MM.1S (cell line): ENCODE measurements around the gene GBF1.

Experiments used
- DNase-seq: peaks from one replicate; pipeline ENCODE4 v3.0.0-alpha.2; 2015
- H2AFZ ChIP-seq: fragments of 300-600 bp; sonication (generic); 2 replicates; pipeline ENCODE4 v1.6.0; 2016; ENCODE audit warnings: antibody characterized with exemption, low read length
- H3F3A ChIP-seq: fragments of 300-600 bp; sonication (generic); 2 replicates; pipeline ENCODE4 v1.6.1; 2016; ENCODE audit warnings: mild to moderate bottlenecking, antibody characterized with exemption, low read length, moderate library complexity, mixed read lengths; ENCODE audit not compliant: insufficient read depth
- H3K27ac ChIP-seq: fragments of 300-600 bp; sonication (generic); 2 replicates; pipeline ENCODE4 v1.5.1; 2016; ENCODE audit warnings: mild to moderate bottlenecking, low read length
- H3K27me3 ChIP-seq: fragments of 300-600 bp; sonication (generic); replicated peaks from 2 replicates; pipeline ENCODE4 v1.6.0; 2016; ENCODE audit warnings: low read length; ENCODE audit not compliant: insufficient read depth
- H3K36me3 ChIP-seq: fragments of 300-600 bp; sonication (generic); replicated peaks from 2 replicates; pipeline ENCODE4 v1.6.1; 2016; ENCODE audit warnings: mild to moderate bottlenecking, low read length, mixed read lengths; ENCODE audit not compliant: insufficient read depth
- H3K4me1 ChIP-seq: fragments of 300-600 bp; sonication (generic); 2 replicates; pipeline ENCODE4 v1.6.1; 2016; ENCODE audit warnings: low read length, mixed read lengths
- H3K4me2 ChIP-seq: fragments of 300-600 bp; sonication (generic); 2 replicates; pipeline ENCODE4 v1.6.0; 2016; ENCODE audit warnings: low read depth, low read length
- H3K4me3 ChIP-seq: fragments of 300-600 bp; sonication (generic); 2 replicates; pipeline ENCODE4 v1.5.1; 2016; ENCODE audit warnings: low read length, mixed read lengths
- H3K79me2 ChIP-seq: fragments of 300-600 bp; sonication (generic); 2 replicates; pipeline ENCODE4 v1.6.1; 2016; ENCODE audit warnings: mixed run types, low read length, mixed read lengths
- H3K9ac ChIP-seq: fragments of 300-600 bp; sonication (generic); 2 replicates; pipeline ENCODE4 v1.6.1; 2016; ENCODE audit warnings: low read length, mixed read lengths
- H3K9me2 ChIP-seq: fragments of 300-600 bp; sonication (generic); replicated peaks from 2 replicates; pipeline ENCODE4 v1.6.1; 2016; ENCODE audit warnings: mild to moderate bottlenecking, low read length, mixed read lengths; ENCODE audit not compliant: insufficient read depth
- H3K9me3 ChIP-seq: fragments of 300-600 bp; sonication (generic); replicated peaks from 2 replicates; pipeline ENCODE4 v1.6.1; 2016; ENCODE audit warnings: mild to moderate bottlenecking, low read length, mixed read lengths; ENCODE audit not compliant: insufficient read depth
- H4K20me1 ChIP-seq: fragments of 300-600 bp; sonication (generic); 2 replicates; pipeline ENCODE4 v1.6.1; 2016; ENCODE audit warnings: mild to moderate bottlenecking, low read length, moderate library complexity, mixed read lengths; ENCODE audit not compliant: insufficient read depth
- CTCF ChIP-seq: fragments of 300-600 bp; sonication (generic); IDR thresholded peaks from 2 replicates; pipeline ENCODE4 v1.5.1; 2016; ENCODE audit warnings: antibody characterized with exemption, low read length, mixed read lengths
- EZH2 ChIP-seq: fragments of 300-600 bp; sonication (generic); optimal IDR thresholded peaks from 2 replicates; pipeline ENCODE3; 2017; ENCODE audit warnings: low read depth, mild to moderate bottlenecking, antibody characterized with exemption, low read length, mixed read lengths
- EZH2phosphoT487 ChIP-seq: fragments of 300-600 bp; sonication (generic); IDR thresholded peaks from 2 replicates; pipeline ENCODE4 v1.6.1; 2018; ENCODE audit warnings: antibody characterized with exemption, low read length

GBF1 gene

GRCh38 chr10:102394079-102394800 is 148.9 kb downstream of the GBF1 start:
- H3K4me2 ChIP-seq = peak overlapping the region; percentile 97
- DNase-seq = peak; percentile 98
- TF ChIP-seq EZH2 (no peak), CTCF (no peak), EZH2phosphoT487 (no peak)
- no peaks in the 10 kb centered on the region for H3K9me3 ChIP-seq
- peak overlapping the region; percentile 99 for H3K4me3 ChIP-seq
- H3K9ac ChIP-seq = peak overlapping the region; percentile 100
- H4K20me1 ChIP-seq = no peaks in the 10 kb centered on the region
- peak overlapping the region; percentile 53; the same call in 1 of the 2 replicates for H2AFZ ChIP-seq
- peaks cover 7% of the 10 kb centered on the region for H3K36me3 ChIP-seq
- H3K9me2 ChIP-seq = no peaks in the 10 kb centered on the region
- H3F3A ChIP-seq = peaks cover 41% of the 10 kb centered on the region
- peaks cover 37% of the 10 kb centered on the region for H3K79me2 ChIP-seq
- no peaks in the 10 kb centered on the region for H3K27me3 ChIP-seq
- peaks cover 18% of the 10 kb centered on the region for H3K4me1 ChIP-seq
- peak overlapping the region; percentile 100 for H3K27ac ChIP-seq

GRCh38 chr10:102394801-102395399 is 149.6 kb downstream of the GBF1 start:
- DNase-seq = peak; percentile 57
- H3F3A ChIP-seq = peaks cover 42% of the 10 kb centered on the region
- no peaks in the 10 kb centered on the region for H3K9me3 ChIP-seq
- TF ChIP-seq EZH2 = no peak
- TF ChIP-seq CTCF = no peak
- TF ChIP-seq EZH2phosphoT487 = no peak
- no peaks in the 10 kb centered on the region for H3K9me2 ChIP-seq
- H4K20me1 ChIP-seq = peaks cover 3% of the 10 kb centered on the region; the same call in 1 of the 2 replicates
- H3K36me3 ChIP-seq = peaks cover 7% of the 10 kb centered on the region
- H3K4me3 ChIP-seq = peak overlapping the region; percentile 99
- H3K9ac ChIP-seq = peak overlapping the region; percentile 100
- H3K4me1 ChIP-seq = peaks cover 21% of the 10 kb centered on the region
- no peaks in the 10 kb centered on the region for H3K27me3 ChIP-seq
- H3K79me2 ChIP-seq = peaks cover 40% of the 10 kb centered on the region
- peak overlapping the region; percentile 100 for H3K27ac ChIP-seq
- peak overlapping the region; percentile 97 for H3K4me2 ChIP-seq
- H2AFZ ChIP-seq = peak overlapping the region; percentile 53; the same call in 1 of the 2 replicates

GRCh38 chr10:102395400-102396316 is 150.3 kb downstream of the GBF1 start, which contains the start of gene NFKB2:
Gene NFKB2, plus strand, starts transcription at chr10:102395705. Its CDS starts 255 bp downstream, at chr10:102395960.
- Histone ChIP-seq H3K4me1 (peaks cover 24% of the 10 kb centered on the region), H3K79me2 (peaks cover 48% of the 10 kb centered on the region), H3K9me3 (no peaks in the 10 kb centered on the region), H3K9ac (peak within 1 kb of the TSS; percentile 100), H3K4me2 (peak within 1 kb of the TSS; percentile 97), H3K36me3 (peaks cover 7% of the 10 kb centered on the region), H3K9me2 (no peaks in the 10 kb centered on the region), H3K27ac (peak within 1 kb of the TSS; percentile 100), H2AFZ (peak within 1 kb of the TSS; percentile 53; the same call in 1 of the 2 replicates), H4K20me1 (peaks cover 7% of the 10 kb centered on the region; the same call in 1 of the 2 replicates), H3K4me3 (peak within 1 kb of the TSS; percentile 99), H3F3A (peaks cover 42% of the 10 kb centered on the region), H3K27me3 (no peaks in the 10 kb centered on the region)
- DNase-seq = peak; percentile 91
- TF ChIP-seq EZH2phosphoT487 (no peak), CTCF (no peak), EZH2 (no peak)
